Testis (tissue), 3 donors: ENCODE measurements around the gene CYB5R3. TPM values are rescaled to one million over a fixed set of nuclear protein-coding genes. Genes with fewer than 3 reads are reported as not detected.

Experiments used
- DNase-seq: peaks from one replicate; pipeline ENCODE4 v3.0.0-alpha.2; 2019
- H3K27ac ChIP-seq, 2 donors: fragments of 200-600 bp; sonication (generic); one replicate each; pipeline ENCODE4 v1.5.1; 2019
- H3K27me3 ChIP-seq: fragments of 200-600 bp; sonication (generic); one replicate; pipeline ENCODE4 v1.5.1; 2019
- H3K36me3 ChIP-seq: fragments of 200-600 bp; sonication (generic); one replicate; pipeline ENCODE4 v1.5.1; 2017; ENCODE audit warnings: low read depth; ENCODE audit errors: missing control alignments
- H3K4me1 ChIP-seq: fragments of 200-600 bp; sonication (generic); one replicate; pipeline ENCODE4 v1.5.1; 2019
- H3K4me3 ChIP-seq, 2 donors: fragments of 200-600 bp; sonication (generic); one replicate each; pipeline ENCODE4 v1.5.1; 2017 to 2019
- H3K9me3 ChIP-seq: fragments of 200-600 bp; sonication (generic); one replicate; pipeline ENCODE4 v1.5.1; 2017
- POLR2A ChIP-seq: fragments of 450-650 bp; IDR thresholded peaks from one replicate; pipeline ENCODE4 v1.6.1; 2017; ENCODE audit warnings: antibody characterized with exemption, mild to moderate bottlenecking, moderate library complexity
- WGBS, 2 donors: methylation state at CpG; one replicate each; pipeline ENCODE4 v1.1.5; 2018; 5-methylcytosine and 5-hydroxymethylcytosine counted together
- intact Hi-C: fragments of 100-400 bp; cut with DNase I; formaldehyde crosslinking; loops from one replicate; pipeline ENCODE4 v1.15.1; 2023; ENCODE audit warnings: low total_unique reads
- polyA plus RNA-seq: library from polyadenylated mRNA; stranded (reverse); fragments of 350-450 nt; fragmentation: Illumina TruSeq; extraction: RNeasy Lipid Tissue Mini Kit (QIAGEN cat#74804); gene quantifications from one replicate; pipeline ENCODE4 v1.2.3, GENCODE V29; 2014; ENCODE audit warnings: low read depth, low replicate concordance; ENCODE audit not compliant: insufficient read depth
- total RNA-seq, 2 donors: library from RNA; depleted of rRNA; stranded (reverse); fragments of >200 nt; gene quantifications; one replicate each; pipeline ENCODE4 v1.2.3, GENCODE V29; 2016
- TF ChIP-seq, protein P1 (sequence below), 3 experiments: fragments of 450-650 bp in 2 of 3; fragments of 200-600 bp in 1 of 3; sonication (generic) in 1 of 3; IDR thresholded peaks; one replicate each; pipeline ENCODE4 v1.5.1; 2016 to 2019; ENCODE audit warnings: antibody characterized with exemption in 3 of 3, mild to moderate bottlenecking in 2 of 3, moderate library complexity in 1 of 3

Gene CYB5R3
- total and polyA plus RNA-seq, 3 donors from 2014 or later = 330 to 484 (median 423) TPM

DNA sequence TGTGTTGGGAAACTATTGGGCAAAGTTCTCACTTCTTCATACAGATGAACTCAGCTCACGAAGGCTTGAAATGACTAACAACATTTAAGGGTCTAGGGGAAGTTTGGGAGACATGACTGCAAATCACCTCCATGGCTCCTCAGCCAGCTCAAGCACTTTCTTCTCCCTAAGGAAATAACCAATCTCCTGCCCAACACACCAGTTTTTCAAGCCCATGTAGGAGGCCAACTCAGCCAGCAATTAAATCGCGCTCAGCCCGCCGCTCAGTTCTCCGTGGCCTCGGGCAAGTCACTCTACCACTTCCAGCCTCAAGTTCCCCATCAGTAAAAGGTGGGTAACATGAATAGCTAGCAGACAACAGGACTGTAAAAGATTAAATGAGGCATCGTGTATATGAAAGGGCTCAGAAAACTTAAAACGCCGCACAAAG lies 35.3 kb downstream of the CYB5R3 start:
- Histone ChIP-seq H3K4me3 (peak overlapping the region; percentile 75 to 95), H3K4me1 (peaks cover 45% of the 10 kb centered on the region), H3K27ac (peak overlapping the region; percentile 92 to 95), H3K9me3 (no peaks in the 10 kb centered on the region), H3K27me3 (no peaks in the 10 kb centered on the region), H3K36me3 (no peaks in the 10 kb centered on the region)
- no peak for TF ChIP-seq POLR2A
- TF ChIP-seq, protein P1, sequence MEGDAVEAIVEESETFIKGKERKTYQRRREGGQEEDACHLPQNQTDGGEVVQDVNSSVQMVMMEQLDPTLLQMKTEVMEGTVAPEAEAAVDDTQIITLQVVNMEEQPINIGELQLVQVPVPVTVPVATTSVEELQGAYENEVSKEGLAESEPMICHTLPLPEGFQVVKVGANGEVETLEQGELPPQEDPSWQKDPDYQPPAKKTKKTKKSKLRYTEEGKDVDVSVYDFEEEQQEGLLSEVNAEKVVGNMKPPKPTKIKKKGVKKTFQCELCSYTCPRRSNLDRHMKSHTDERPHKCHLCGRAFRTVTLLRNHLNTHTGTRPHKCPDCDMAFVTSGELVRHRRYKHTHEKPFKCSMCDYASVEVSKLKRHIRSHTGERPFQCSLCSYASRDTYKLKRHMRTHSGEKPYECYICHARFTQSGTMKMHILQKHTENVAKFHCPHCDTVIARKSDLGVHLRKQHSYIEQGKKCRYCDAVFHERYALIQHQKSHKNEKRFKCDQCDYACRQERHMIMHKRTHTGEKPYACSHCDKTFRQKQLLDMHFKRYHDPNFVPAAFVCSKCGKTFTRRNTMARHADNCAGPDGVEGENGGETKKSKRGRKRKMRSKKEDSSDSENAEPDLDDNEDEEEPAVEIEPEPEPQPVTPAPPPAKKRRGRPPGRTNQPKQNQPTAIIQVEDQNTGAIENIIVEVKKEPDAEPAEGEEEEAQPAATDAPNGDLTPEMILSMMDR (IDR thresholded peaks at IDR 0.05) = no peak
- no peak for DNase-seq
- intact Hi-C loops = no loop called here
- WGBS, 2 donors = 0 to 1% methylated on average over 10 of the region's 10 CpGs

DNA sequence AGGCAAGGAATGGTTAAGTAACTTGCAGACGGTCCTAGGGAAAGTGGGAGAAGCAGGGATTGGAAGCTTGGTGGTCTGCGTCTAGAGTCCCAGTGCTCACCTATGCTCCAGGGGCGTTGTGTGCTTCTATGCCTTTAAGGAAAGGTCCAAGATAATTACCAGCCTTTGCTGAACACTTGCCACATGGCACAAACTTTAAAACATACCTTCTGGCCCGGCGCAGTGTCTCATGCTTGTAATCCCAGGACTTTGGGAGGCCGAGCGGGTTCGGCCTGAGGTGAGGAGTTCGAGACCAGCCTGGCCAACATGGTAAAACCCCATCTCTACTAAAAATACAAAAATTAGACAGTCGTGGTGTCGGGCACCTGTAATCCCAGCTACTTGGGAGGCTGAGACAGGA lies 36.9 kb downstream of the CYB5R3 start:
- Histone ChIP-seq H3K9me3 (no peaks in the 10 kb centered on the region), H3K27ac (no peak overlapping the region), H3K4me3 (no peak overlapping the region), H3K36me3 (no peaks in the 10 kb centered on the region), H3K4me1 (peaks cover 53% of the 10 kb centered on the region), H3K27me3 (no peaks in the 10 kb centered on the region)
- no peak for TF ChIP-seq POLR2A
- TF ChIP-seq, protein P1 (IDR thresholded peaks at IDR 0.05) = no peak
- no peak for DNase-seq
- WGBS, 2 donors = 55 to 59% methylated on average over 11 of the region's 11 CpGs
- intact Hi-C loops = no loop called here

DNA sequence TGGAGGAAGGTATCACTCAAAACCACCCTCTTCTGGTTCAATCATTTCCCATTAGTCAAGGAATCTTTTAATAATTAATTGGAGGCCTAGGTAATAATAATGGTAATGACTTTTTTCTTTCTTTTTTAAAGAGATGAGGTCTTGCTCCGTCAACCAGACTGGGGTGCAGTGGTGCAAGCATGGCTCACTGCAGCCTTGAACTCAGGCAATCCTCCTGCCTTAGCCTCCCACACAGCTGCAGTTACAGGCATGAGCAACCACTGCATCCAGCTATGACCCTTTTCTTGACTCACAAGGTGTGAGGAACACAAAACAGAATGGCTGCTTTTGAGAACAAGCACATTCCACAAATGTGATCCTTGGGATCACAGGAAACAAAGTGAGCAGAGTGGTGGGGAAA lies 38.1 kb downstream of the CYB5R3 start:
- TF ChIP-seq POLR2A = no peak
- TF ChIP-seq, protein P1 (IDR thresholded peaks at IDR 0.05) = no peak
- no peak overlapping the region for H3K4me3 ChIP-seq
- WGBS, 2 donors = 46 to 59% methylated on average over 1 of the region's 1 CpG
- intact Hi-C loops = no loop called here
- H3K9me3 ChIP-seq = no peaks in the 10 kb centered on the region
- H3K36me3 ChIP-seq = no peaks in the 10 kb centered on the region
- peaks cover 53% of the 10 kb centered on the region for H3K4me1 ChIP-seq
- H3K27ac ChIP-seq = no peak overlapping the region
- no peaks in the 10 kb centered on the region for H3K27me3 ChIP-seq
- DNase-seq = no peak

DNA sequence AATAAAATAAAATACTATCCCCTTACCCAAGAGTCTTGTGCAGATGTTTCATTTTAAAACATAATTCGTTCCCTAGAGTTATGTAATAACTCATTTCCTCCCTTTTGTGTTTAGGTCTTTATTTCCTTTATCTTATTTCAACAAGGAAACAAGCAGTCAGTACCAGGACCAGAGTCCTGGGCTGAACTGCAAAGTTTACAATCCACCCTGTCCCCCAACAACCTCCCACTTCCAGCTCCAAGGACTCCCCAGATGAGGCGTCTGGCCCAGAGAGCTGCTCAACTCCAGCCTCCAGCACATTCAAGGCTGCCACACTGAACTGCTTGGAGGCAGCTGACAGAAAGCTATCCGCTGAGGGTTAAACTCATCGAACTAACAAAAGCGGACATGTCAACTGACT lies 39.0 kb downstream of the CYB5R3 start:
- intact Hi-C loops = no loop called here
- 37 to 59% methylated on average over 4 to 5 of the region's 5 CpGs for WGBS, 2 donors

More for the DNA sequence above, 39.0 kb downstream of the CYB5R3 start:
- Histone ChIP-seq H3K4me1 (peaks cover 46% of the 10 kb centered on the region), H3K4me3 (no peak overlapping the region), H3K9me3 (no peaks in the 10 kb centered on the region), H3K27ac (no peak overlapping the region), H3K27me3 (no peaks in the 10 kb centered on the region), H3K36me3 (no peaks in the 10 kb centered on the region)
- no peak for DNase-seq
- TF ChIP-seq POLR2A = no peak
- TF ChIP-seq, protein P1 (IDR thresholded peaks at IDR 0.05) = no peak
